Sigmoid colon (tissue), 4 donors: ENCODE measurements around the gene PHF5A.
A peak's percentile ranks its signal among the peaks of the same experiment; 100 is the strongest.

ENCODE experiments used
- EP300 ChIP-seq, 4 donors: sonication (generic); formaldehyde crosslinking; IDR thresholded peaks; one replicate each; pipeline ENCODE4 v1.6.1; 2017; ENCODE audit warnings: antibody characterized with exemption in 4 of 4
- POLR2AphosphoS5 ChIP-seq, 4 donors: sonication (generic); formaldehyde crosslinking; IDR thresholded peaks; one replicate each; pipeline ENCODE4 v1.6.1; 2017; ENCODE audit warnings: antibody characterized with exemption in 4 of 4

DNA sequence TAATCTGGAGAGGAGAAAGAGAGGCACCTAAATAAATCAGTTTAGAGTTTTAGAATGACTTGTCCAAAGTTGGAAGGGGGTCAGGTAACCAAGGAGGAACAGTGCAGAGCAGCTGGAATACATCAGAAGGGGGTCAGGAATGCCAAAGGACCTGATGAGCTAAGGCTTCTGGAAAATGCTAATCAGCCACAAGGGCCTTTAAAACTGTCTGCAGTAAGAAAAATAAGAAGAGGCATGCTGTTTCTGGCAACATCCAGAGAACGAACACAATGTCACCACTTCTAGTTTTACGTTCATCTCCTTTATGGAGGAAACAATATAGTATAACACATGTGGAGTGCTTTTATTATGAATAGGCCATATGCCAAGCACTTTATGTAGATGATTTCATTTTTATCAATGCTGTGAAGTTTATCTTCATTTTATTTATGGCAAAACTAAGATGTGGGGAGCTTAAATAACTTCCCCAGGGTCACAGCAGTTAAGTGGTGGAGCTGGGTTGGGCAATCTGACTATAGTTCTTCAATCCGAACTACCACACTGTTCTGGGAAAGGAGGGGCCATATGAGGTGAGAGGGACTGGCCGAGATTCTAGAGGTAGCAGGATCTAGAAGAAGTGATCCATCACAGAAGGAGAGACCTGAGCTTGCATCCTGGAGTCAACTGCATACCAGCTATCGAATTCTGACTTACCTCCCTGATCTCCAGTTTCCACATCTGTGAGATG, 23.0 kb upstream of the PHF5A start:
- TF ChIP-seq EP300 (IDR thresholded peaks at IDR 0.05) (peak; percentile 52 to 92 (median 74)), POLR2AphosphoS5 (IDR thresholded peaks at IDR 0.05) (peak; percentile 59 to 94 (median 90))
